GM10266 (cell line): ENCODE measurements around the gene NDUFB6.

Source experiments
- DNase-seq: peaks from one replicate; pipeline ENCODE4 v3.0.0; 2012; ENCODE audit errors: extremely low spot score
- CTCF ChIP-seq: IDR thresholded peaks from 2 replicates; pipeline ENCODE4 v1.5.1; 2012; ENCODE audit warnings: mild to moderate bottlenecking, low read depth; ENCODE audit not compliant: control insufficient read depth, insufficient read depth; ENCODE audit errors: missing control alignments

Gene NDUFB6

DNA sequence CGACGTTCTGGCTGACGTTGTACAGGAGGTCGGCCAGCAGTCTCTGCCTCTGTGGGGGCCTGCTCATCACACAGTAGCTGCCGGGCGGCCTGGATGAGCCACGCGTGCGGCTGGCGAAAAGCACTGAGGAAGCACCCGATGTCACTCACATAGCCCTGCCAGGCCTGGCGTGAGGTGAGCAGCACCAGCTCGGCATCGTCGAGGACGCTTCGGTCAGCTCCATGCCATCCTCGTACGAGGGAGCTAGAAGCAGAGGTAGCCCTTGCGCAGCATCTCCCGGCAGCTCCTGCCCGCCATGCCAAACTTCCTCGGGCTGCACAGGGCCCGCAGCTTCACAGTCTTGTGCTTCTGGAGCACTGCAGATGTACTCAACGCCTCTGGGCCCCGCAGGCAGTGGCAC lies 6.2 kb downstream of the NDUFB6 start:
- DNase-seq, result no peak
- no peak for TF ChIP-seq CTCF

GRCh38 chr9:32565967-32566366 lies 7.0 kb downstream of the NDUFB6 start:
- no peak for TF ChIP-seq CTCF
- DNase-seq, result no peak

DNA sequence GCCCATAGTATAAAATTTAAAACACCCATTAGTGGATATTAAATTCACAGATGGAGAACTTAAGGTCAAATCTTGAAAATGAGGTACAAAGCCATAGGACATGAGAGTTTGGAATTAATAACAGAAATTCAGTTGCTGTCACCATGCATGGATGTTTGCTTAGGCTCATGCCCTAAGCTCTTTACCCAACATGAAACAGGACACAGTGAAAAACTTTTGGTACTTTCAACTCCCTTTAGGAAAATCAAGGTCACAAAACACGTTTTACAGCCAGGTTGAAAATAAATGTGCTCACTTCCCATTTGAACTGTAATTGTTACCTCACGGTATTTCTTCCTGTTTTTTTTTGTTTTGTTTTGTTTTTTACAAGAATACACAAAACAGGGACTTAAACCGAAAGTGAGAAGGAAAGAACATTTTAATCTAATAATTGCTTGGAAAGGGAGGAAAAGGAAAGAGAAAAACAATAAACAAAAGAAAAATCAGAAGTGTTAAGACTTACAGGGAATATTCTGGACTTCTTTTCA lies 14.5 kb downstream of the NDUFB6 start:
- no peak for TF ChIP-seq CTCF
- no peak for DNase-seq

DNA sequence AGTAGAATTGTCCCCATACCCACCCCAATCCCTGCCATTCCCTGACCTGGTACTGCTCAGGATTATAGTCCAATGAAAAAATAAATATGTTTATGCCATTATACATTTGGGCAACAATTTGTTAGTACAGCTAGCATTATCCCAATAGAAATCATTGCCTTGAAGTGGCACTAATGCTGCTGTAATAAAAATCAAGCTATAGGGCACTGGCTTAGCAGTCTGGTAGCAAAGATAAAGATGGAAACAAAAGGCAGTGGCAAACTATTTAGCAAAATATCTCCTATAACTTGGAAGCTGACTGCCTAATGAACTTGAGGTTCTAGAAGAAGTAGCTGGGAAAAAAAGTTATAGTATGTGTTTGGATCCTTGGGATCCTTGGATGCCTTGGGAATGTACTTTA lies 18.4 kb downstream of the NDUFB6 start:
- no peak for DNase-seq
- TF ChIP-seq CTCF, result no peak

- DNase-seq, result no peak
- TF ChIP-seq CTCF, result no peak
These were observed 18.9 kb downstream of the NDUFB6 start for GRCh38 chr9:32554107-32554506.

DNA sequence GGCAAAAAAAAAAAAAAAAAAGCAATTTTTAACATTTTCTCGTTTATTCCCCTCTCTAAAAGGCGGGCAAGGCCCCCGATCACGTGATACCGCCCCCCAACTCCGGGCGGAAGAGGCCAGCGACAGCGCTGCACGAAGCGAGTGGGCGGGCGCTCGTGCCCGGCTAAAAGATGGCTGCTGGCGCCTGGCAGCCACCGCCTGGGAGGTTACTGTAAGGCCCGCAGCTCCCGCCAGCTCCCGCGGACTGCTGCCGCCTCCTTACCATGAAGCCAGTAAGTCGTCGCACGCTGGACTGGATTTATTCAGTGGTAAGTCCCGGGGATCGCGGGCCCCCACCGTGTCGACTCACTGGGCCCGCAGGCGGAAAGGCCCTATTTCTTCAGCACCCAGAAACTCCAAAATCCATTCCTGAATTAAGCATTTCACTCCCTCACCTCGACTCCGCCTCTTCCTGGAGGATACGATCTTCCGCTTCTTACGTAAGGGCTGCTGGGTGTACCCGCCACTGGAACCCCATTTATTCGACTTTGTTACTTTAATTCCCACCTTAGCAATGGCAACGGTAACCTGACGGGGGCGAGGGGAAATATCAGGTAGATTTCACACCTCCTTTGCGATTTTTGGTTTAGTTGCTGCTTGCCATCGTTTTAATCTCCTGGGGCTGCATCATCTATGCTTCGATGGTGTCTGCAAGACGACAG lies 20.6 kb downstream of the NDUFB6 start, which contains the start of the genes SMIM27 and TOPORS:
SMIM27 (plus strand) TSS at position 156 of the 701 bp plus-strand sequence; CDS start at position 264, 108 bp downstream.
TOPORS (minus strand) TSS at position 415 of the 701 bp plus-strand sequence; CDS start at position 265, 150 bp downstream.
- no peak for TF ChIP-seq CTCF
- DNase-seq, result peak; percentile 88
